Stimulated activated CD4-positive, alpha-beta T cell treated with anti-CD3 and anti-CD28 coated beads, Interleukin-2, amount 100 ng/mL, for 24 hours (primary cell): ENCODE data around the gene INHBB.

ENCODE experiments used
- DNase-seq, 2 donors: peaks; one replicate each; pipeline ENCODE4 v3.0.0-alpha.2; 2020

Gene INHBB

DNA sequence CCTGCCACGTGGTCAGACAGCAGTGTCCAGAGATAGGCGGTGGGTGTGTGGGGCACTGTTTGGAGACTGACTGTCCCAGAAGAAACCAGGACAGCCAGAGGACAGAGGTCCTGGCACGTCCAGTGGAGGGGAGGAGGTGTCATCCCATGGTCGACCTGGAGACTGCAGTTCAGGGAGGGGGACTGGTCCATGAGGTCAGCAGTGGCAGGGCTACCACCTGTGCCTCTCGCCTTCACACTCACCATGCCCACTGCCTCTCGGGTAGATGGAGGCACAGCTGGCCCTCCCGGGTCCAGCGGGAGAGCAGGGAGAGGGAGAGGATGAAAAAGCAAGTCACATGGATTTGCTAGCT is 53.9 kb downstream of the INHBB start:
- DNase-seq = no peak

DNA sequence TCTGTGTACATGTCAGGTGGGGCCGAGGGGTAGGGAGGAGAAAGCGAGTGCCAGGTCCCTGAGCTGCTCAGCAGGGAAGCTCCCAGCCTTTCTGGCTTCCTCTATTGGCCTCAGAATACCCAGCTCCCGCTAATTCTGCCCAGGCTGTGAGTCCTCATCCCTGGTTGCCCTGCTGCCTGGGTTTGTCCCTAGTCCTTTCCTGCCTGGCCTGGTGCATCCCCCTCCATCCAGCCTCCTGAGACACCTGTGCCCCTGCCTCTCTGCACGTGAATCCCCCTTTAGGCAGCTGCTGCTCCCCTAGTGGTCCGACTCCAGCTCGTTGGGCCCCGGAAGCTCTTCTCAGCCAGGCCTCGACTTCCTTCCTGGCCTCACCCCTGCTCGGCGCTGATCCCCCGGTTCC is 54.6 kb downstream of the INHBB start:
- DNase-seq = no peak
